Epithelial cell of proximal tubule (primary cell): ENCODE results near the gene RAMP3. TPM values are rescaled to one million over a fixed set of nuclear protein-coding genes. Genes with fewer than 3 reads are reported as not detected.

Experiments used
- DNase-seq: peaks from one replicate; pipeline ENCODE4 v3.0.0-alpha.2; 2011; ENCODE audit warnings: low read depth
- H3K4me3 ChIP-seq: 2 replicates; pipeline ENCODE4 v1.5.1; 2011; ENCODE audit warnings: low read depth, mild to moderate bottlenecking, low read length
- total RNA-seq: library from RNA; depleted of rRNA; stranded (reverse); fragments of >200 nt; gene quantifications from 2 replicates; pipeline ENCODE4 v1.2.3, GENCODE V29; 2015
- TF ChIP-seq, protein P1 (sequence below): conservative IDR thresholded peaks from 2 replicates; pipeline ENCODE4 v1.5.1; 2012; ENCODE audit warnings: low read depth, mild to moderate bottlenecking, low read length

The RAMP3 gene
- total RNA-seq, 1 donor from 2014 or later = not detected

GRCh38 chr7:45174328-45174610, 16.7 kb downstream of the RAMP3 start:
- TF ChIP-seq, protein P1, sequence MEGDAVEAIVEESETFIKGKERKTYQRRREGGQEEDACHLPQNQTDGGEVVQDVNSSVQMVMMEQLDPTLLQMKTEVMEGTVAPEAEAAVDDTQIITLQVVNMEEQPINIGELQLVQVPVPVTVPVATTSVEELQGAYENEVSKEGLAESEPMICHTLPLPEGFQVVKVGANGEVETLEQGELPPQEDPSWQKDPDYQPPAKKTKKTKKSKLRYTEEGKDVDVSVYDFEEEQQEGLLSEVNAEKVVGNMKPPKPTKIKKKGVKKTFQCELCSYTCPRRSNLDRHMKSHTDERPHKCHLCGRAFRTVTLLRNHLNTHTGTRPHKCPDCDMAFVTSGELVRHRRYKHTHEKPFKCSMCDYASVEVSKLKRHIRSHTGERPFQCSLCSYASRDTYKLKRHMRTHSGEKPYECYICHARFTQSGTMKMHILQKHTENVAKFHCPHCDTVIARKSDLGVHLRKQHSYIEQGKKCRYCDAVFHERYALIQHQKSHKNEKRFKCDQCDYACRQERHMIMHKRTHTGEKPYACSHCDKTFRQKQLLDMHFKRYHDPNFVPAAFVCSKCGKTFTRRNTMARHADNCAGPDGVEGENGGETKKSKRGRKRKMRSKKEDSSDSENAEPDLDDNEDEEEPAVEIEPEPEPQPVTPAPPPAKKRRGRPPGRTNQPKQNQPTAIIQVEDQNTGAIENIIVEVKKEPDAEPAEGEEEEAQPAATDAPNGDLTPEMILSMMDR = no peak
- DNase-seq = no peak
- H3K4me3 ChIP-seq = no peak overlapping the region

DNA sequence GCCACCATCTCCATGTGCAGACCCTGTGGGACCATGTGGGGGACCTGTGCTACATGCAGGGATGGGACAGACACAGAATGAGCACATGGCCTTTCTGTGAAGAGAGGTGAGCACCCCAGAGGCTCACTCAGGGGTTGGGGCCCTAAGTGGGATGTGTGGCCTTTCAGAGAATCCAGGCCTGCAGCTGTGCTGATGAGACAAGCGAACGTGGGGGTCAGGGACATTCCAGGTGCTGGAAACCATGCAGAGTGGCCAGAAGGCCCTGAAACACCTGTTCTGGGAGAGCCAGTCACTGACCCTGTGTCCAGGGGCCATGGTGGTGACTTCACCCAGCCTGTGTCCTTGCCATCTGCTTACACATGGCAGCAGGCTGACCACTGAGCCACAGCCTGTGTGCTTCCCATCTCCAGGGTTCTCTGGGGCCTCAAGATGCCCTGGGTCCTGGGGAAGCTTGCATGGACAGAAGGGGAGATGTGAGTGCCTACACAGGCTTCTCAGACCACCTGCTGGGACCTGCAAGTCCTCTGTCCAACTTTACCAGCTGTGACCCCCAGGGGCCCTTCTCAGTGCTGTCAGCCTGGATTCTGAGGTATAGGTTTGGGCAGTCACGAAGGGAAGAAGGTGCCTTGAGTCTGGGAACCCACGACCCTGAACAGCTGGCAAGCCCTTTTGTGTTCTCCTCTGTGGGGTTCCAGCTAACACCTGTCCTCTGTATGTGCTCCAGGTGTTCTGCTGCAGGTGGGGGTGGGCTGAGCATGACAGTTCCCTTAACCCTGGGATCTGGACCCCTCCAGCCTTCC, 17.6 kb downstream of the RAMP3 start:
- DNase-seq = no peak
- H3K4me3 ChIP-seq = no peak overlapping the region
- TF ChIP-seq, protein P1 = no peak

GRCh38 chr7:45176091-45176490, 18.5 kb downstream of the RAMP3 start:
- DNase-seq = no peak
- H3K4me3 ChIP-seq = no peak overlapping the region
- TF ChIP-seq, protein P1 = no peak

DNA sequence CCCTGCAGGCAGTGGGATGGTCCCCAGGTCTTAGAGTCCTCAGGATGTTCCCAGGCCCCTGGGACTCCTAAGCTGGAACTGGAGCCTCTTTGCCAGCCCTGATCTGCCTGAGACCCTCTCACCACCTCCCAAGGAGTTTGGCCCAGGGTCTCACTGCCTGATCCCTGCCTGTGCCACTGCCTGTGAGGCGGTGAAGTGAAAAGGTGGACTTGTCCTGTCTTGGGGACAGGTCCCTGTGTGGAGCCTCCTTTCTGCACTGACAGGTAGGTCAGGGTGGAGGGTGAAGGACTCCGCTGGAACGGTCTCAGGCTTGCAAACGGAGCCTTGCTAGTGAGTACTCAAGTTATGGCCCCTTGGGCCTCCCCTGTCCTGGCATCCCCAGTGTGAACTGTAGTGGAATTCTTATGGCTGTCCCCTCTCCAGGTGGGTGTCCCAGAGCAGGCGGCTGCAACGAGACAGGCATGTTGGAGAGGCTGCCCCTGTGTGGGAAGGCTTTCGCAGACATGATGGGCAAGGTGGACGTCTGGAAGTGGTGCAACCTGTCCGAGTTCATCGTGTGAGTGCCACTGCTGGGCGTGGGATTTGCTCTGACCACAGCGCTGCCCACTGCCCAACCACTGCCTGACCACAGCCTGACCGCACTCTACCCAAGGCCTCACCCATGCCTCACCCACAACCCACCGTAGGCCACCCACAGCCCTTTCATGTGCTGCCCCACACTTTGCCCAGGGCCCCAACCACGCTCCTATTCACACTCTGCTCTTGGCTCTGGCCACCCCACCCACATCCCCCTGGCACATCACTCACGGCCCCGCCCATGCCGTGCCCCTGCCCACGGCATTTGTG, 19.5 kb downstream of the RAMP3 start:
- no peak for DNase-seq
- H3K4me3 ChIP-seq = no peak overlapping the region
- TF ChIP-seq, protein P1 = no peak

DNA sequence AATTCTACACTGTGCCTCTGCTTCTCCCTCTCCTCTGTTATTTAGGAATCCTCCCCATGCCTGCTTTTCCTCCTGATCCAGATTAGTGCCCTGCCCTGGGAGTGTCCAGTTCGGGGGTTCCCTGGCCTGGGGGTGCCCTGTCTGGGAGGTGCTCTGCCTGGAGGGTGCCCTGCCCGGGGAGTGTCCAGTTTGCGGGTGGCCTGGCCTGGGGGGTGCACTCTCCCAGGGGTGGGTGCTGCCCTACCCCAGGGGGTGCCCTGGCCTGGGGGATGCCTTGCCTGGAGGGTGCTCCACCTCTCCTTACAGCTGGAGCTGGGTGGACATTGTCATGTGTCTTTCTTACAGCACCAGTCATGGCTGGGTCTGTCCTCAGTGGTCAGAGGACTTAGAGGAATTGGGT, 20.2 kb downstream of the RAMP3 start:
- H3K4me3 ChIP-seq = no peak overlapping the region
- TF ChIP-seq, protein P1 = no peak
- no peak for DNase-seq

- no peak for DNase-seq
- TF ChIP-seq, protein P1 = no peak
Observed at GRCh38 chr7:45178241-45179225, 20.9 kb downstream of the RAMP3 start.

More at GRCh38 chr7:45178241-45179225, 20.9 kb downstream of the RAMP3 start:
- H3K4me3 ChIP-seq = no peak overlapping the region
